UCSD-AML1 (cell line): Measurements from ENCODE around the gene EHMT1.

Source experiments
- DNase-seq: peaks from one replicate; lab custom pipeline; 2025; ENCODE audit not compliant: unreplicated experiment; lab: John Stamatoyannopoulos, UW

Gene EHMT1

DNA sequence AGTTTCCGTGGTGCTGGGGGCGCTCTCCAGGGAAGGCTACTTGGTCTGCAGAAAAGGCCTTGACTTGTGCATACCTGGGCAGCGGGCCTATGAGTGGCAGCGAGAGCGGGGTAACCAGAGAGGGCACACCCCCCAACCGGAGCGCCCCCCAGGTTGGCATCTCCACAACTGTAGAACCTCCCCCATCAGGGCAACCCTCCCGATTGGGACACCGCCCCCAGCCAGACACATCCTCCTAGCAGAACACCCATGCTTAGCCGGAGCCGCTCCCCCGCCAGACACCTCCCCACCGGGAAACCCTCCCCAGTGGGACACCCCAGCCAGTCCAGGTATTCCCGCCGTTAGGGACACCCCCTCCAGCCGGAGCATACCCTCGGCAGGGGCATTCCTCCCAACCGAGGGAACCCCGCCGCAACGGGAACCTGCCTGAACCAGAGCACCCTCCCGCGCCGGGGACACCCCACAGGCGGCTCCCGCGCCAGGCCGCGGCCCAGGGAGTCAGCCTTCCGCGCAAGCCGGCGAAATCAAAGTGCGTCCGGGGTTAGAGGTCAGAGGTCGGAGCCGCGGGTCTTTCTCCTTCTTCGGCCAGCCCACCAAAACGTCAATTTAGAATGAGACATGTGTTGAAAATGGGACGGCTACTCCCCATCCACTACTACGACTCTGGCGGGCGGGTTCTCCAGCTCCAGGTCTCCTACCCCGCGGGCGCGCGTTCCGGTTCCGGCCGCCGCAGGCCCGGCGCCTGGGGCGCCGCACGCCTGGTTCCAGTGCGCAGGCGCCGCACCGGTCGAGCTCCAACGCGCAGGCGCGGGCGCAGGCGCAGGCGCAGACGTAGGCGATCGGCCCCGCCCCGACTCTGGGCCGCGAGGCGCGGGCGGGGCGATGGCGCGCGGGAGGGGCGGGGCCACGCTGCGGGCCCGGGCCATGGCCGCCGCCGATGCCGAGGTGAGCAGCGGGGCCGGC, at the start of gene EHMT1:
EHMT1 (plus strand) TSS at position 901 of the 963 bp plus-strand sequence; CDS start at position 925, 24 bp downstream.
- DNase-seq: peak; percentile 94

GRCh38 chr9:137569609-137570203, 49.1 kb upstream of the EHMT1 start:
- no peak for DNase-seq

- DNase-seq: no peak
Observed at GRCh38 chr9:137570566-137570965, 48.2 kb upstream of the EHMT1 start.

GRCh38 chr9:137574192-137574591, 44.6 kb upstream of the EHMT1 start:
- no peak for DNase-seq

DNA sequence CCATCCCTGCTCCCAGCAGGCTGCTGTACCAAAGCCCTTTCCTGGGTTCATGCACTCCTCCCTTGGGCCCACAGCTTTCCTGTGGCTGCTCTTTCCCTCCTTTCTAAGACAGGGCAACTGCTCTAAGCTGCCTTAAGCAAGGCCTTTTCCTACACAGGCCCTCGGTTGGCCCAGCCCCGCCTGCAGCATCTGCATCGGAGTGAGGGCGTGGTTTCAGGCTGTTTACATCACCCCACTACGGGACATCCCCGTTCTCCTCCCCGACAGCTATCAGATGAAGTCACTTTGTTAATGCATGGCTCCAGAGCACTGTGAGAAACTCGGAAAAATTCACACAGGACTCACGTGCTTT, 43.5 kb upstream of the EHMT1 start:
- DNase-seq: no peak

GRCh38 chr9:137575716-137576411, 42.9 kb upstream of the EHMT1 start:
- no peak for DNase-seq

DNA sequence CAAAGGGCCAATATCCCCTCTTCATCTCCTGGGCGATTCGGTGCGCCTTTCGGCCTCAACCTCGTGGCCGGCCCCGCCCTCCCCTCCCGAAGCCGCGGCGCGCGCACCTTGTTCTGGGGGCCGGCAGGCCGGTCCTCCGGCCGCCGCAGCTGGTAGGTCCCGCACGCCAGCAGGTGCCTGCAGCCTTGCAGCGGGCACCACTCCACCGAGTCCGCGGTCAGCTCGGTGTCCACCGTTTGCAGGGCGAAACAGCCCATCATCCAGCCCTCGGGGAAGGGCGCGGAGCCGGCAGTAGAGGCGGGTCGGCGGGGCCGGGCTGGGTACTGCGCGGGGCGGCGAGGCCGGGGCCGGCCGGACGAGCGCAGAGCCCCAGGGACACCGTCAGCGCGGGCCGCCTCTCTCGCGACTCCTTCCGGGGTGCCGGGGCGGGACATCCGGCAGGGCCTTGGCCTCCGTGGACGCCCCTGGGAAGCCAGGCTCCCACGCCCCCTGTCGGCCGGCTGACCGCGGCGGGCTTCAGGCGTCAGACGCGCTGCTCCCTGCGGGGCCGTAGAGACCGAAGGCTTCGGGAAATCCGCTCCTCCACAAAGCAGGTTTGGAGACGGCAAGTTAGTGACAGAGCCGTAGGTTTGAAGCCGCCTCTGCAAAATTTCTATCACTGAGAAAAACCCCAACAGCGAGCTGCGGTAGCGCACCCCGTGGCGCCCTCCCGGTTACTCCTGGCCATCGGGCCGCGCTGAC, 40.1 kb upstream of the EHMT1 start, which contains the start of gene DPH7:
DPH7 (minus strand) TSS at position 408 of the 741 bp plus-strand sequence; CDS start at position 260, 148 bp downstream.
- DNase-seq: peak; percentile 94

DNA sequence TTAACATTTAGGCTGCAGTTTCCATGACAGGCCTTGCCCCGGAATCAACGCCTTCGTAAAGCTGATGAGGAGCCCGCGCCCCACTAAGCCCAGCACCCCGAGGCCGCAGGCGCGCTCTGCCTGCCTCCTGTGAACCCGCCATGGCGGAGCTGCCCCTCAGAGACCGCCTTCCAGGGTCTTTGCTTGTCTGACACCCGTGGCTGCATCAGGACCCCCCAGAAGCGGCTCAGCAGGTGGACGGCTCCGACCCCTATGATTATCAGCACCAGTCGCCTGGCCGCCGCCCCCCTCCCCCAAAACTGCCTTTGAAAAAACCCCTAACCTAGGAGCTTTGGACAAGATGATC, 39.6 kb upstream of the EHMT1 start:
- no peak for DNase-seq

GRCh38 chr9:137580209-137580953, 38.4 kb upstream of the EHMT1 start:
- no peak for DNase-seq

DNA sequence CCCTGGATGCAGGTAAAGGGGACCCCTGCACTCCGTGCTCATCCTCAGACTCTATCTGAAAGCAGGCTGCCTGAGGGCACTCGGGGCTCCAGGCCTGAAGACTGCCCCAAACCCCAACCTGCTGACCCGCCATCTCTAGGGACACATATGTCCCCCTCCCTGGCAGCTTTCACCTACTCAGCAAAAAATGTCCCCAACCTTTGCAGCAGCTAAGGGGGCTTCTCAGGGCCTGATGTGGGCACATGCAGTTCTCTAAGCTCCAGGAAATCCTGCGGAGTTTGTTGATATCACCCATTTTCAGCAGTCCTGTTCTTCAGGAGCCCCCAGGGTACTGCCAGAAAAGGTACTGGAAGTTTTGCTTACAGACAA, 37.9 kb upstream of the EHMT1 start:
- no peak for DNase-seq

- no peak for DNase-seq
Observed at GRCh38 chr9:137581361-137582285, 37.2 kb upstream of the EHMT1 start.

DNA sequence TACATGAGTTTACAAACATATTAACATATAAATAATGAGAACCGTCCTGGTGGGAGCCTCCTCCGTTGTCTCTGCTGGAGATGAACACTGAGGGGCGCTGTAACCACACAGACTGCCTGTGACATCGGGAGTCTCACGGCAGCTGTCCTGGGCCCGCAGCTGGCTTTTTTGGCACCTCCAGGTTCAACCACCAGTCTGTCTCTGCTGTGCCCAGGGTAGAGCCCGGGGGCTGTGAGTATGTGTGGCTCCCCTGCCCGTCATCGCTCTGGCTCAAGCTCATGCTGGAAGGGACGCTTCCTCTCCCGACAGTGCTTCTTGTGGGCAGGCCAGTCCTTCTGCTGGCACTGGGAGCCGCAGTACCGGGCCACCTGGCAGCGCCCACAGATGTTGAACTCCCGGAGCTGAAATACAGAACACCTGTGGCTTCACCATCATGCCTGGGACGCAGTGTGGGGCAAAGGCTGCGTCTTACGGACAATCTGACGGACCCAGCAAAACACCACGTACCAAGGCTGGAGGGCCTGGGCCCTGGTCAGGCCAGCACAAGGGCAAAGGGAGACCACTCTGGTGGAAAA, 36.4 kb upstream of the EHMT1 start:
- DNase-seq: peak; percentile 33

GRCh38 chr9:137583347-137583746, 35.5 kb upstream of the EHMT1 start:
- DNase-seq: no peak

DNA sequence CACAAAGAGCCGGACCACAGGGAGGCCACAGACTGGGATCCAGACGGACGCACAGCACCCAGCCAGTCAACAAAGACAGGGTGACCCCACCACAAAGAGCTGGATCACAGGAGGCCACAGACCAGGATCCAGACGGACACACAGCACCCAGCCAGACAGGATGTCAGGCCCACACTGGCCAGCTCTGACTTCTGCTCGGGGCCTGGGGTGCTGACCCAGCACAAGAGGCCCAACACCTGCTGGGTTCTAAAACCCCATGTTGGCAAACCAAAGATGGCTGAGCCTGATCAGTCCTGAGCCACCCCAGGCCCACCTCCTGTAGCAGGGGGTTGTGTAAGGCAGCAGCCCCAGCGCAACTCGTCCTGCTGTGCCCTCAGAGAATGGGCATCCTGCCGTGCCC, 34.8 kb upstream of the EHMT1 start:
- DNase-seq: no peak

GRCh38 chr9:137586854-137587253, 32.0 kb upstream of the EHMT1 start:
- DNase-seq: no peak

GRCh38 chr9:137588311-137588710, 30.5 kb upstream of the EHMT1 start:
- DNase-seq: no peak

- DNase-seq: no peak
Observed at GRCh38 chr9:137588891-137589290, 29.9 kb upstream of the EHMT1 start.

DNA sequence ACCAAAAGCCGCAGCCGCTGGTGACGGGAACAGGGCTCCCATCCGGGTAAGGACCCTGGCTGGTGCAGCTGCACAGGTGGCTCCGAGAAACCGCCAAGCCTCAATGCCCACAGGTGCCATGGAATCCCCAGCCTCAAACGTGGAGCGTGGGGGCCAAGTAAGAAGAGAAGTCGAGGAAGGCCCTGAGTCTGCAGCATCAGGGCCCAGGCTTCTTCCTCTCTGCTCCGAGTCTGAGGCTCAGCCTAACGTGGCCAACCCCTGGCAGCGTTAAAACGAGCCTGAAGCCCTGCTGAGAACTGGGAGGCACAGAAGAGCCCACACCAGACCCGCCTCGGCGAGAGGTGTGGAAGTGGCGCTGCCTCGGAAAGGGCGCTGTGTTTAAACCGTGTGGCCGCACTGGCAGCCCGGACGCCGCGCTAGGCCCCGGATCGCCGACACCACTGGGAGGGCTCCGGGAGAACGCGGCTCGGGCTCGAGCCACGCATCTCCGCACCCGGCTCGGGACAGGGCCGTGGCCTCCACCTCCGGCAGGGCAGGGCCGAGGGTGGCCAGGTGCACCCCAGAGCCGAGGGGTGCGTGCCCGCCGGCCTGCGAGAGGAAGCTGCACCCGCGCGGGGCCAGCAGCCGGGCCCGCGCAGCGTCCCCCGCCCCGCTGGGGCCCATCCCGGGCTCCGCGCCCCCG, 29.2 kb upstream of the EHMT1 start:
- no peak for DNase-seq

DNA sequence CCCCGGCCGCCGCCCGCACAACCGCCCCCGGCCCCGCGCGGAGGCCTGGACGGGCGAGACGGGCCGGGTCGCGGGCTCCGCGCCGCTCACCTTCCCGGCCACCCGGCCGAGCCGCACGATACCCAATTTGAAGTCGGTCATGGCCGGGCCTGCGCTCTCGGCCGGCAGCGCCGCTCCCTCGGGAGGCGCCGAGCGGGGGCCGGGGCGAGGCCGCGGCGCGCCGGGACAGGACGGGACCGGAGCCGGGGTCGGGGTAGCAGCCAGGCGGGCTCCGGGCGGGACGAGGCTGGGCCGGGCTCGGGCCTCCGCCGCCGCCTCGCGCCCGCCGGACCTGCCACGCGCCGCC, 28.7 kb upstream of the EHMT1 start:
- DNase-seq: no peak
